Astrocyte of the cerebellum (primary cell): Measurements from ENCODE around the gene SSBP3.

ENCODE experiments used
- DNase-seq: peaks from one replicate; pipeline ENCODE4 v3.0.0-alpha.2; 2011; ENCODE audit warnings: low read depth
- H3K4me3 ChIP-seq: 2 replicates; pipeline ENCODE4 v1.5.1; 2011; ENCODE audit warnings: mild to moderate bottlenecking, low read depth, low read length, moderate library complexity
- in situ Hi-C: cut with HindIII; loops from 2 replicates; pipeline ENCODE4 v1.10.0; 2017; ENCODE audit warnings: low sequenced_read_pairs
- TF ChIP-seq, protein P1 (sequence below): IDR thresholded peaks from 2 replicates; pipeline ENCODE4 v1.5.1; 2012; ENCODE audit warnings: low read length, low read depth, moderate library complexity, mild to moderate bottlenecking; ENCODE audit errors: missing control alignments

Gene SSBP3

DNA sequence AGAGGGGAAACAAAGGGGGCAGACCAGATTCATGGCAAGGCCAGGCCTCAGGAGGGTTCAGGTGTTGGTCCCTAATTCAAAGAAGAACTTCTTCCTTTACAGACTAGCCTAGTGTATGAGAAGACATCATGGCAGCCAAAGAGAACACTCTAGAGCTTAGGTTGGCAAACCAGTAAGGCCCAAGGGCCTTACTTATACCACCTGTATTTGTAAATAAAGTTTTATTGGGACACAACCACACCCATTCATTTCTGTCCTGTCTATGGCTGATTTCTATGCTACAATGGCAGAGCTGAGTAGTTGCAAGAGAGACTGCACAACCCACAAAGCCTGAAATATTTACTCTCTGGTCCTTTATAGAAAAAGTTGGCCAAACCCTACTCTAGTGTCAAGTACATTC is 42.3 kb downstream of the SSBP3 start:
- in situ Hi-C loops = no loop called here
- TF ChIP-seq, protein P1, sequence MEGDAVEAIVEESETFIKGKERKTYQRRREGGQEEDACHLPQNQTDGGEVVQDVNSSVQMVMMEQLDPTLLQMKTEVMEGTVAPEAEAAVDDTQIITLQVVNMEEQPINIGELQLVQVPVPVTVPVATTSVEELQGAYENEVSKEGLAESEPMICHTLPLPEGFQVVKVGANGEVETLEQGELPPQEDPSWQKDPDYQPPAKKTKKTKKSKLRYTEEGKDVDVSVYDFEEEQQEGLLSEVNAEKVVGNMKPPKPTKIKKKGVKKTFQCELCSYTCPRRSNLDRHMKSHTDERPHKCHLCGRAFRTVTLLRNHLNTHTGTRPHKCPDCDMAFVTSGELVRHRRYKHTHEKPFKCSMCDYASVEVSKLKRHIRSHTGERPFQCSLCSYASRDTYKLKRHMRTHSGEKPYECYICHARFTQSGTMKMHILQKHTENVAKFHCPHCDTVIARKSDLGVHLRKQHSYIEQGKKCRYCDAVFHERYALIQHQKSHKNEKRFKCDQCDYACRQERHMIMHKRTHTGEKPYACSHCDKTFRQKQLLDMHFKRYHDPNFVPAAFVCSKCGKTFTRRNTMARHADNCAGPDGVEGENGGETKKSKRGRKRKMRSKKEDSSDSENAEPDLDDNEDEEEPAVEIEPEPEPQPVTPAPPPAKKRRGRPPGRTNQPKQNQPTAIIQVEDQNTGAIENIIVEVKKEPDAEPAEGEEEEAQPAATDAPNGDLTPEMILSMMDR = no peak
- no peak for DNase-seq
- H3K4me3 ChIP-seq = no peak overlapping the region

DNA sequence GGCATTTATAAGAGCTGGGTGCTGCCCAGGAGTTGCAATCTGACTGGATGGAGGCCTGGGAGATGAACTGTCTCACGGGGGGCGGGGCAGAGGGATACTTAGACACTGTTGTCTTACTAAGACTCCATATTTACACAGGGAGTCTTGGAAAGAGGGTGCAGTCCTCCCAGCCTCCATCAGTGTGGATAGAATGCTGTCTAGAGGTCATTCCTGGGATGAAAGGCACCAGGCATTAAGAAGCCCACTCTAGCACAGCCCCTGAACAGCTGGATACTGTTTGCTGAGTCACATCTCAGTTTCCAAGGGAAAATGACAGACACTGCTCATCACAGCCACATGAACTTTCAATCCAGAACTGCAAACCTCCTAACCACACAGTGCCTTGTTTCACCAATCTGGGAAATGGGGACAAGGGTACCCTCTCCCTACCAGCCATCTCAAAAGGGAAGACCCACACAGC is 43.3 kb downstream of the SSBP3 start:
- in situ Hi-C loops = no loop called here
- TF ChIP-seq, protein P1 = no peak
- no peak overlapping the region for H3K4me3 ChIP-seq
- no peak for DNase-seq

DNA sequence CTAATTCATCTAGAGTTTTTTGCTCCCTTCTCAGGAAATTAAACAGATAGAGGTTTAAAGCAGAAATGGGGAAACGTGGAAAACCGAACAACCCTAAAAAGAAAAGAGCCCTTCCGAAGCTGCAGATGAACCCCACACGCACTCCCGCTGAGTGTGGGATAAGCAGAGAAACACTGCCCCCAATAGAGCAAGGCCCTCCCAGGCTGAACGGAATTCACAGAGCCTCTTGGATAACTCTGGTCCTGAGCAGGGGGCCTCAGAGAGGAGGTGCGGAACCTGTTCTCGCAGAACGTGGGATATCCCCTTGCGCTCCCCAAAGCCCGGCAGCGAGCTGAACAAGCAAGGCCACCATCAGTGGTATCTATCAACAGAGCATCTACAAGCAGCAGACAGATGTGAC is 44.9 kb downstream of the SSBP3 start:
- in situ Hi-C loops = no loop called here
- TF ChIP-seq, protein P1 = no peak
- no peak overlapping the region for H3K4me3 ChIP-seq
- no peak for DNase-seq

DNA sequence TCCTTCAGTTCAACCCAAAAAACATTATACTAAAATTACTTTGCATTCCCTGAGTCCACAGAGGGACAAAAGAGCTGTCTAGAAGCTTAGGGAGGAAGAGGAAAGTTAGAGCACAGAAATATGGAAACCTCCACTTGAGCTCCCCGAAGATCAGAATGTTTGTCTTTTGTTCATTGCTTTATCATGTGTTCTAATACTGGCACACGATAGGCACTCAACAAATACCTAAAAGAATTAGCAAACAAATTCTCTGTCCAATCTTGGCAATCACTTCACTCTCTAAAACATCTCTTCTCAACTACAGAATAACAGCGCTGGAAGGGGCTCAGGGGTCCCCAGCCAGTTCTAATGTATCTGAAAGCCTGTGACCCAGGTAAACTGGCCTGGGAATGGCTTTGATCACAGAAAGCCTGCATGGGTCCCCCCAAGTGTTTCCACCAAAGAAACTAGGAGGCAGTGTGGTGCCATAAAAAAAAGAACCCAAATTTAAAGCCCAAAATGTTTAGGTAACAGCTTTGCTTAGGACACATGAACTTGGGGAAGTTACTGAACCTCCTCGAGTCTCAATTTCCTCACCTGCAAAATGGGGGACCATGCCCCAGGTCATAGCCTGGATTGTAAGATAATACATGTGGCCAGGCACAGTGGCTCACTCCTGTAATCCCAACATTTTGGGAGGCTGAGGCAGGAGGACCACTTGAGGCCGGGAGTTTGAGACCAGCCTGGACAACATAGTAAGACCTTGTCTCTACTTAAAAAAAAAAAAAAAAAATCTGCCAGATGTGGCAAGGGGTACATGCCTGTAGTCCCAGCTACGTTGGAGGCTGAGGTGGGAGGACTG is 45.8 kb downstream of the SSBP3 start:
- TF ChIP-seq, protein P1 = no peak

DNA sequence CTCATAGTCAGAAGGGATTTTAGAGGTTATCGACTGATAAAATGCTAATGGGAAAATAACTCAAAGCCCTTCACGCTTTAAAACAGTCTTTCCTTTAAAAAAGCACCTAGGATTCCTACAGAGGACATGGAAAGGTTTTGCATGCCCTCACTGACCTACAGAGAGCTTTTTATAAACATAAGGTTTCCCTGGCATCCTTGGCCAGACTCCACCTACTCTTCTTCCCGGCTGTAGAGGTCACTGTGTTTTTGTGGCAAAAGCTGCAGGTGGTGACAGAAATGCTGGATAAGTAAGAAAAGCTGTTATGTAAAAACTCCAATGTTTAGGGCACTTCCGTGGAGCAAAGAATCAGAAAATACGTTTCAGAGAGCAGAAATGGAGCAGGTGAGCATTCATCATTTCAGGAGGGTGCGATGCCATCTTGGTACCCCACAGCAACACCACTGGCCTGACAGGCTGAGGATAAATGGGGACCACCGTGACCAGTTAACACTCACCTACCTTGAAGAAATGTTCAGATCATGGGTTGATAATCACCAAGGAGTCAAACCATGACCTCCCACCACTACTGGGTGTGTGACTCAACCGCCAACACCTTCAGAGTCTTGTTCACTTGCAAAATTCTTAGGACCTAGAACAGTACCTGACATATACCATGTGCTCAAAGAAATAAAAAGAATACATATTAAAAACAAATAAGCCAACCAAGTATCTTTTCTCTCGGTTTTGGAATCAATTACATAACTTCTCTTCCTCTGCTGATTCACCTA is 46.6 kb downstream of the SSBP3 start:
- no peak overlapping the region for H3K4me3 ChIP-seq
- in situ Hi-C loops = no loop called here
- TF ChIP-seq, protein P1 = no peak
- DNase-seq = no peak

More for the DNA sequence above, 45.8 kb downstream of the SSBP3 start:
- H3K4me3 ChIP-seq = no peak overlapping the region
- DNase-seq = no peak
- in situ Hi-C loops = no loop called here

DNA sequence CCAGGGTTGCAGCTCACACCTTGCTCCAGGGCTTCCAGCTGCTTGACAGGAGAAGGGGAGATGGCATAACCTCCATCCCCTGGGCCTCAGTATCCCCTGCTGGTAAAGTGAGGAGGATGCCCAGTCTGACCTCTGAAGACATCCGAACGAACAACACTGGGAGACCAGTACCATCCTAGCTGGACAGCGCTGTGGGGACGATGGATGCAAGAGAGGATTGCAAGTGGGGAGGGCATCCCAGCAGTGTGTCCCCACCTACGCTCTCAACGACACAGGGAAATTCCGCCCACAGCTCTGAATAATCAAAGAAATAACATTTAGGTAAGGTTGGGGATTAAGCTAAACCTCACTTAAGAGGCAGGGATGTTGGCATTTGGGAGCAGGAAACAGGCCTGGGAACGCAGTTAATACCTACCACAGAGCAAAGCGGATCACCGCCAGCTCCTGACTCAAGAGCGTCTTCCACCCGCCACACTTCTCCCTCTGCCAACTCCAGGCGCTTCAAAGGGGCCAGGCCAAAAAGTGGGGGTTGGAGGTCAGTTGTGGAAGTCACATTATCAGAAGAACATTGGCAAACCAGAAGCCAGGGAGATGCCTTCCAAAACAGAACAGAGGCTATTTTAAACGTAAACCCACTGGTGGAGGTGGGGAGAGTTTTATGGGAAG is 47.6 kb downstream of the SSBP3 start:
- TF ChIP-seq, protein P1 = no peak
- in situ Hi-C loops = no loop called here
- H3K4me3 ChIP-seq = no peak overlapping the region
- DNase-seq = no peak
